HepG2 (cell line): ENCODE data around the gene FAM181A. TPM values are rescaled to one million over a fixed set of nuclear protein-coding genes. Genes with fewer than 3 reads are reported as not detected.

Experiments used
- ATAC-seq: fragments of 200-7000 bp; cut with Tn5 transposase; 3 replicates; pipeline ENCODE4 v1.9.1; 2020; ENCODE audit warnings: mild to moderate bottlenecking, moderate library complexity
- BruUV-seq: library from RNA; stranded (reverse); fragments of 400-500 nt; replicated peaks from 2 replicates; lab custom pipeline; 2021; lab: Mats Ljungman, UMichigan
- CTCF ChIA-PET: fragments of 300-600 bp; formaldehyde crosslinking; extraction: SDS; loops from one replicate; lab custom pipeline; 2021; ENCODE audit warnings: low total read pairs, inconsistent platforms, low intra/inter-chr PET ratio; lab: Yijun Ruan, JAX
- POLR2A ChIA-PET: fragments of 350-600 bp; sonication (Branson Sonifier 250); formaldehyde crosslinking; loops from one replicate; lab custom pipeline; 2020; ENCODE audit warnings: antibody characterized with exemption, inconsistent platforms; lab: Yijun Ruan, JAX
- DNase-seq: peaks from one replicate; pipeline ENCODE4 v3.0.0-alpha.2; 2015; ENCODE audit warnings: low spot score
- FAIRE-seq: peaks from 3 replicates; lab custom pipeline; 2011; peaks lifted over from hg19 to GRCh38; lab: Jason Lieb, UNC
- H2AFZ ChIP-seq: one replicate; pipeline ENCODE4 v1.6.1; 2011; ENCODE audit warnings: low read length, inconsistent platforms
- H3K27ac ChIP-seq: fragments of 300-600 bp; 3 replicates; pipeline ENCODE4 v1.8.0; 2011; ENCODE audit warnings: mixed run types, mild to moderate bottlenecking, mixed read lengths, low read length, inconsistent platforms; ENCODE audit not compliant: insufficient read depth; ENCODE audit errors: extremely low read length
- H3K27me3 ChIP-seq, 2 experiments: fragments of 200-600 bp in 1 of 2; 2 replicates in 1 of 2; 3 replicates in 1 of 2; pipeline versions ENCODE4 v1.6.0 to v1.8.0; 2011; ENCODE audit warnings: low read length in 2 of 2, mild to moderate bottlenecking in 2 of 2, moderate library complexity in 2 of 2, inconsistent platforms in 1 of 2; ENCODE audit not compliant: insufficient read depth in 2 of 2, control insufficient read depth in 1 of 2
- H3K36me3 ChIP-seq, 2 experiments: fragments of 200-600 bp in 1 of 2; replicated peaks in 1 of 2; 2 replicates in 1 of 2; 3 replicates in 1 of 2; pipeline versions ENCODE4 v1.5.1 to v1.8.0; 2011; ENCODE audit warnings: low read length in 2 of 2, inconsistent platforms in 1 of 2; ENCODE audit not compliant: insufficient read depth in 2 of 2, control insufficient read depth in 1 of 2
- H3K4me1 ChIP-seq: 2 replicates; pipeline ENCODE4 v1.5.1; 2012; ENCODE audit warnings: low read length, inconsistent platforms; ENCODE audit not compliant: insufficient read depth
- H3K4me2 ChIP-seq: 2 replicates; pipeline ENCODE4 v1.6.0; 2011; ENCODE audit warnings: low read depth, low read length, inconsistent platforms
- H3K4me3 ChIP-seq, 3 experiments: fragments of 200-600 bp in 1 of 3; sonication (generic), shearing (Covaris generic) in 1 of 3; replicated peaks in 1 of 3; 2 replicates each; pipeline ENCODE4 v1.5.1; 2011 to 2016; ENCODE audit warnings: low read length in 3 of 3, inconsistent platforms in 2 of 3, low read depth in 2 of 3, mild to moderate bottlenecking in 2 of 3, control low read depth in 1 of 3, mixed read lengths in 1 of 3; ENCODE audit not compliant: insufficient read depth in 1 of 3
- H3K79me2 ChIP-seq: one replicate; pipeline ENCODE4 v1.6.1; 2011; ENCODE audit warnings: low read length, inconsistent platforms; ENCODE audit not compliant: insufficient read depth
- H3K9ac ChIP-seq: 2 replicates; pipeline ENCODE4 v1.6.0; 2011; ENCODE audit warnings: mild to moderate bottlenecking, low read depth, low read length, inconsistent platforms; ENCODE audit not compliant: insufficient read depth
- H3K9me3 ChIP-seq: 2 replicates; pipeline ENCODE4 v1.5.1; 2012; ENCODE audit warnings: mild to moderate bottlenecking, low read length
- H4K20me1 ChIP-seq: 2 replicates; pipeline ENCODE4 v1.6.0; 2011; ENCODE audit warnings: inconsistent platforms, mild to moderate bottlenecking, low read length, moderate library complexity; ENCODE audit not compliant: insufficient read depth
- BCLAF1 ChIP-seq: fragments of 450-650 bp; IDR thresholded peaks from 2 replicates; pipeline ENCODE4 v1.6.1; 2017; ENCODE audit warnings: mild to moderate bottlenecking
- KDM3A ChIP-seq: IDR thresholded peaks from 2 replicates; pipeline ENCODE4 v1.6.1; 2018; ENCODE audit warnings: low read depth, missing compliant biosample characterization
- MYC ChIP-seq: sonication (generic); formaldehyde crosslinking; IDR thresholded peaks from 2 replicates; pipeline ENCODE4 v1.9.0; 2021; ENCODE audit warnings: missing genetic modification reagents, borderline replicate concordance
- PBX2 ChIP-seq: IDR thresholded peaks from 2 replicates; pipeline ENCODE4 v1.6.1; 2016; ENCODE audit warnings: control low read depth
- RNF219 ChIP-seq: sonication (generic); formaldehyde crosslinking; IDR thresholded peaks from 2 replicates; pipeline ENCODE4 v1.5.0; 2020; ENCODE audit warnings: mild to moderate bottlenecking, missing genetic modification reagents
- SIN3B ChIP-seq: fragments of 150-350 bp; IDR thresholded peaks from 2 replicates; pipeline ENCODE4 v1.6.1; 2014; ENCODE audit warnings: low read length
- ZNF597 ChIP-seq: sonication (generic); formaldehyde crosslinking; IDR thresholded peaks from 2 replicates; pipeline ENCODE4 v1.5.0; 2020; ENCODE audit warnings: missing genetic modification reagents
- whole genome bisulfite sequencing: methylation state at CpG from one replicate; pipeline ENCODE4 v1.1.6; 2017; ENCODE audit warnings: low lambda C conversion rate; 5-methylcytosine and 5-hydroxymethylcytosine counted together
- in situ Hi-C: cut with HindIII; loops from 2 replicates; pipeline ENCODE4 v1.10.0; 2017; ENCODE audit warnings: low pct_unique_long_range_greater_than_20kb; ENCODE audit not compliant: extremely low pct_ligation_motif_present
- intact Hi-C: fragments of 100-400 bp; cut with micrococcal nuclease; formaldehyde crosslinking; loops from one replicate; pipeline ENCODE4 v1.10.0; 2022; ENCODE audit not compliant: unreplicated experiment
- polyA plus RNA-seq, 8 experiments: library from polyadenylated mRNA; depleted of rRNA in 3 of 8; stranded (reverse) in 7 of 8; unstranded in 1 of 8; fragments of >200 nt; fragmentation: Illumina TruSeq in 4 of 8; extraction: Trizol in 4 of 8; gene quantifications; 2 replicates each; pipeline versions ENCODE4 v1.2.1 to v1.2.3, GENCODE V29; 2011 to 2016; ENCODE audit warnings: low read depth in 4 of 8, missing spikeins in 1 of 8, mixed read lengths in 1 of 8; ENCODE audit not compliant: insufficient read depth in 1 of 8
- total RNA-seq, 5 experiments: library from RNA; depleted of rRNA; stranded (reverse); fragments of >200 nt; fragmentation: Illumina TruSeq; extraction: Trizol; gene quantifications; 2 replicates each; pipeline ENCODE4 v1.2.3, GENCODE V29; 2016; ENCODE audit warnings: low read depth in 1 of 5

Gene FAM181A
- total and polyA plus RNA-seq, 2 of the 13 experiments (the other 11 are each of a cell fraction or from before 2014, with no cell fraction given) = 1.1 to 1.5 TPM

- Histone ChIP-seq H3K36me3 (no peaks in the 10 kb centered on the region), H3K9me3 (no peaks in the 10 kb centered on the region), H3K9ac (no peak overlapping the region), H3K79me2 (no peaks in the 10 kb centered on the region), H3K4me2 (no peak overlapping the region), H4K20me1 (no peaks in the 10 kb centered on the region), H3K27ac (no peak overlapping the region), H3K4me1 (peaks cover 53% of the 10 kb centered on the region), H2AFZ (no peak overlapping the region), H3K27me3 (peaks cover 8 to 55% of the 10 kb centered on the region in 2 experiments), H3K4me3 (no peak overlapping the region)
- intact Hi-C loops (no loop called here), in situ Hi-C loops (no loop called here)
- 27% methylated on average over 6 of the region's 11 CpGs for WGBS
- no peak for DNase-seq
- TF ChIP-seq SIN3B (no peak), PBX2 (CRISPR knock-in tag) (no peak), BCLAF1 (no peak), KDM3A (no peak), ZNF597 (CRISPR knock-in tag) (no peak), MYC (CRISPR knock-in tag) (no peak), RNF219 (CRISPR knock-in tag) (no peak)
- ChIA-PET CTCF (no interaction called here), POLR2A (no interaction called here)
- FAIRE-seq = no peak
- no peak for ATAC-seq
- no TSS peak for BruUV-seq
These were observed 50.8 kb downstream of the FAM181A start for GRCh38 chr14:93977790-93978581.
